A549 treated with AZD2906 at 1 μM for 4 hours (cell line): ENCODE data around the gene HRG. TPM values are rescaled to one million over a fixed set of nuclear protein-coding genes. Genes with fewer than 3 reads are reported as not detected.

Experiments
- total RNA-seq: library from RNA; stranded (reverse); fragments of 200-300 nt; extraction: Qiagen RNA extraction; gene quantifications from 5 replicates; pipeline ENCODE4 v1.2.3, GENCODE V29; 2022

HRG gene, protein sequence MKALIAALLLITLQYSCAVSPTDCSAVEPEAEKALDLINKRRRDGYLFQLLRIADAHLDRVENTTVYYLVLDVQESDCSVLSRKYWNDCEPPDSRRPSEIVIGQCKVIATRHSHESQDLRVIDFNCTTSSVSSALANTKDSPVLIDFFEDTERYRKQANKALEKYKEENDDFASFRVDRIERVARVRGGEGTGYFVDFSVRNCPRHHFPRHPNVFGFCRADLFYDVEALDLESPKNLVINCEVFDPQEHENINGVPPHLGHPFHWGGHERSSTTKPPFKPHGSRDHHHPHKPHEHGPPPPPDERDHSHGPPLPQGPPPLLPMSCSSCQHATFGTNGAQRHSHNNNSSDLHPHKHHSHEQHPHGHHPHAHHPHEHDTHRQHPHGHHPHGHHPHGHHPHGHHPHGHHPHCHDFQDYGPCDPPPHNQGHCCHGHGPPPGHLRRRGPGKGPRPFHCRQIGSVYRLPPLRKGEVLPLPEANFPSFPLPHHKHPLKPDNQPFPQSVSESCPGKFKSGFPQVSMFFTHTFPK
- total RNA-seq: not detected in 5 replicates

GRCh38 chr3:186665625-186666188, at the start of gene HRG:
Gene HRG, plus strand, starts transcription at chr3:186666014. Its CDS starts 18 bp downstream, at chr3:186666032.

DNA sequence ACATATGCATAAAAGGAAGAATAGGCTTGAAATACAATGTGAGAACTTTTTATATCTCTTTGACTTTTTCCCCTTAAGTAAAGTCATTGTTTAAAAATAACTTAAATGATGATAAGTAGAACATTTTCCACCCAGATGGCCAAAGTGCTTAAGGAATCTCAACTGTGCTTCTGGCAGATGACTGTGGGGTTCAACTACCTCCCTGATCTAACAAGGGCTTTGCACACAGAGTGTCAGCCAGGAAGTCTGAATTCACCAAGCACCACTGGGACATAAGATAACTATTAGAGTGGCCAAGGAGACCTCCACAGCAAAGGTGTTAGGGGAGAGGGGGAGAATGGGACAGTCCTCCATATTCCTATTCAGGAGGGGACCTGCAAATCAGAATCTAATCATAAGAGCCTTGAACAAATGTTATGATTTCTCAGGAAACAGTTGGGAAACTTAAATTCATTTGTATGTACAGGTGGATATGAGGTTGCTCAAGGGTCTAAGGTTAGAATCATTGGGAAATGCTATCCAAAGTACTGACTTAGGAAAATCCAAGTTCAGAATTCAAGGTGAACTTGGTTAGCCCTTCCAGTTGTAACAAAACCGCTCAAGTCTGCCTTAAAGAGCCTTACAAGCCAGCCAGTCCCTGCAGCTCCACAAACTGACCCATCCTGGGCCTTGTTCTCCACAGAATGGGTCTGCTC, 25.9 kb upstream of the HRG start, which contains the start of gene FETUB:
FETUB (plus strand) TSS at position 622 of the 695 bp plus-strand sequence; CDS start at position 684, 62 bp downstream.

GRCh38 chr3:186717039-186717457, 51.2 kb downstream of the HRG start, which contains the start of gene KNG1:
Gene KNG1, plus strand, starts transcription at chr3:186717359. Its CDS starts 184 bp downstream, at chr3:186717543.

Other genes with a start within 250 kb of the HRG start
- 0.39 to 0.85 TPM (median 0.63 TPM) in 5 replicates for gene CRYGS, start 121.6 kb upstream of the HRG start, total RNA-seq
- 5.2 to 8.4 TPM (median 6.3 TPM) in 5 replicates for gene TBCCD1, start 98.7 kb upstream of the HRG start, total RNA-seq
- 47.3 to 55.3 TPM (median 50.5 TPM) in 5 replicates for gene DNAJB11, start 95.3 kb upstream of the HRG start, total RNA-seq
- gene AHSG, start 53.0 kb upstream of the HRG start, total RNA-seq: 0.05 to 0.12 TPM (median 0.06 TPM) in 4 of 5 replicates, not detected in the other
- gene FETUB, start 25.6 kb upstream of the HRG start, total RNA-seq: 0.08 to 0.34 TPM (median 0.15 TPM) in 5 replicates
- gene KNG1, start 51.3 kb downstream of the HRG start, total RNA-seq: 0.03 TPM in 3 of 5 replicates, not detected in the others
- 126 to 141 TPM (median 129 TPM) in 5 replicates for gene EIF4A2, start 117.6 kb downstream of the HRG start, total RNA-seq
- gene RFC4, start 140.5 kb downstream of the HRG start, total RNA-seq: 42.7 to 61.9 TPM (median 43.0 TPM) in 5 replicates
- not detected in 5 replicates for gene ADIPOQ, start 176.7 kb downstream of the HRG start, total RNA-seq